OCI-LY1 (cell line): Measurements from ENCODE around the gene STX12.
"Not testable (repeated sequence)": the region's sequence is repeated elsewhere in the genome, so short reads cannot be mapped to it uniquely, and the experiment has no call there.

Experiments used
- EZH2 ChIP-seq: fragments of 200-600 bp; sonication (generic), shearing (Covaris generic); IDR thresholded peaks from 2 replicates; pipeline ENCODE4 v1.8.0; 2017; ENCODE audit warnings: borderline replicate concordance, mixed run types, mild to moderate bottlenecking, antibody characterized with exemption, low read length, moderate library complexity, mixed read lengths
- TF ChIP-seq, protein P1 (sequence below): fragments of 200-600 bp; sonication (generic), shearing (Covaris generic); IDR thresholded peaks from 2 replicates; pipeline ENCODE4 v1.5.1; 2017; ENCODE audit warnings: mild to moderate bottlenecking, antibody characterized with exemption, low read length, moderate library complexity, mixed read lengths

DNA sequence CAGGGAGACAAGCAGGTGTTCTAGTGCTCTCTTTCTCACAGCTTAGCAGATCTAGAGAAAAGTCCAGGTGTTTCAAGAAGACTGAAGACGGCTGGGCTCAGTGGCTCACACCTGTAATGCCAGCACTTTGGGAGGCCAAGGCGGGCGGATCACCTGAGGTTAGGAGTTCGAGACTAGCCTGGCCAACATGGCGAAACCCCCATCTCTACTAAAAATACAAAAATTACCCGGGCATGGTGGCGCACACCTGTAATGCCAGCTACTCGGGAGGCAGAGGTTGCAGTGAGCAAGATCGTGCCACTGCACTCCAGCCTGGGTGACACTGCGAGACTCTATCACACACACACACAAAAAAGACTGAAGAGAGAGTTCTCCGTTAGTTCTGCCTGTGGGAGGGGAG is 84.5 kb downstream of the STX12 start:
- TF ChIP-seq, protein P1, sequence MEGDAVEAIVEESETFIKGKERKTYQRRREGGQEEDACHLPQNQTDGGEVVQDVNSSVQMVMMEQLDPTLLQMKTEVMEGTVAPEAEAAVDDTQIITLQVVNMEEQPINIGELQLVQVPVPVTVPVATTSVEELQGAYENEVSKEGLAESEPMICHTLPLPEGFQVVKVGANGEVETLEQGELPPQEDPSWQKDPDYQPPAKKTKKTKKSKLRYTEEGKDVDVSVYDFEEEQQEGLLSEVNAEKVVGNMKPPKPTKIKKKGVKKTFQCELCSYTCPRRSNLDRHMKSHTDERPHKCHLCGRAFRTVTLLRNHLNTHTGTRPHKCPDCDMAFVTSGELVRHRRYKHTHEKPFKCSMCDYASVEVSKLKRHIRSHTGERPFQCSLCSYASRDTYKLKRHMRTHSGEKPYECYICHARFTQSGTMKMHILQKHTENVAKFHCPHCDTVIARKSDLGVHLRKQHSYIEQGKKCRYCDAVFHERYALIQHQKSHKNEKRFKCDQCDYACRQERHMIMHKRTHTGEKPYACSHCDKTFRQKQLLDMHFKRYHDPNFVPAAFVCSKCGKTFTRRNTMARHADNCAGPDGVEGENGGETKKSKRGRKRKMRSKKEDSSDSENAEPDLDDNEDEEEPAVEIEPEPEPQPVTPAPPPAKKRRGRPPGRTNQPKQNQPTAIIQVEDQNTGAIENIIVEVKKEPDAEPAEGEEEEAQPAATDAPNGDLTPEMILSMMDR, result not testable (repeated sequence)
- TF ChIP-seq EZH2, result not testable (repeated sequence)
